GM18499 (cell line): ENCODE measurements around the gene KCTD7.
"Not testable (repeated sequence)": the region's sequence is repeated elsewhere in the genome, so short reads cannot be mapped to it uniquely, and the experiment has no call there.

ENCODE experiments used
- ATAC-seq: cut with Tn5 transposase; IDR thresholded peaks from one replicate; pipeline ENCODE4 v1.9.1; 2021; ENCODE audit warnings: moderate number of reproducible peaks; ENCODE audit not compliant: insufficient read depth, unreplicated experiment

The KCTD7 gene

DNA sequence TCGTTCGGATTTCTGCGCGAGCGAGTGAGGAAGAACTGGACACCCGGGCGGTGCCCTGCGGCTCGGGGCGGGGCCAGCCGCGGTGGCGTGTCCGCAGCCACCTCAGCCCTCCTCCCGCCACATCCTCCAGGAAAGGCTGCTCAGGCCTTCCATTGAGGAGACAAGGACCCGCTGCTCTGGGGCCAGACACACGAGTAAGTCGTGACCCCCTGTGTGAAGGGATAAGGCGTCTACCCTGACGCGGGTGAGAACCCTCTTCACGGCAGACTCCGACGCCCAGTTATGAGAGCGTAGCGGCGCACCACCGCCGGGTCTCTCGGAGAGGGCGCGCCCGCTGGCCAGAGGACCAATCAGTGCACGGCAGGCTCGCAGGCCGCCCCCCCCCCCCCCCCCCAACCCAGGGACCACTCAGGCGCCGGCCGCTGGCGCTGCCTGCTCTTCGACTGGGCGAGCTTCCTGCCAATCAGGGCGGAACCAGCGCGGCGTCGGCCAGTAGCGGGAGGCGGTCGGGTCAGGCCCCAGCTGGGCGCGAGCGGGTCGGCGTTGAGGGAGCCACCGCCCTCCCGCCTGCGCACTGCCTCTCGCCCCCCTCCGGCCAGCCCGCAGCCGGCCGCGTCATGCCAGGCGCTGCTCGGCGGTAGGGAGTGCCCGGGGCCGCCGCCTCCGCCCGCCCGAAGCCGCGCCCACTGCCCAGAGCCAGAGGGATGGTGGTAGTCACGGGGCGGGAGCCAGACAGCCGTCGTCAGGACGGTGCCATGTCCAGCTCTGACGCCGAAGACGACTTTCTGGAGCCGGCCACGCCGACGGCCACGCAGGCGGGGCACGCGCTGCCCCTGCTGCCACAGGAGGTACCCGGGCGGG lies at the start of gene KCTD7:
TSS of gene KCTD7 (plus strand) at position 521 of the 861 bp plus-strand sequence. CDS start at position 705, 184 bp downstream.
- ATAC-seq: peak; percentile 81

- not testable (repeated sequence) for ATAC-seq
Observed at GRCh38 chr7:66580380-66580779, 48.3 kb upstream of the KCTD7 start.

DNA sequence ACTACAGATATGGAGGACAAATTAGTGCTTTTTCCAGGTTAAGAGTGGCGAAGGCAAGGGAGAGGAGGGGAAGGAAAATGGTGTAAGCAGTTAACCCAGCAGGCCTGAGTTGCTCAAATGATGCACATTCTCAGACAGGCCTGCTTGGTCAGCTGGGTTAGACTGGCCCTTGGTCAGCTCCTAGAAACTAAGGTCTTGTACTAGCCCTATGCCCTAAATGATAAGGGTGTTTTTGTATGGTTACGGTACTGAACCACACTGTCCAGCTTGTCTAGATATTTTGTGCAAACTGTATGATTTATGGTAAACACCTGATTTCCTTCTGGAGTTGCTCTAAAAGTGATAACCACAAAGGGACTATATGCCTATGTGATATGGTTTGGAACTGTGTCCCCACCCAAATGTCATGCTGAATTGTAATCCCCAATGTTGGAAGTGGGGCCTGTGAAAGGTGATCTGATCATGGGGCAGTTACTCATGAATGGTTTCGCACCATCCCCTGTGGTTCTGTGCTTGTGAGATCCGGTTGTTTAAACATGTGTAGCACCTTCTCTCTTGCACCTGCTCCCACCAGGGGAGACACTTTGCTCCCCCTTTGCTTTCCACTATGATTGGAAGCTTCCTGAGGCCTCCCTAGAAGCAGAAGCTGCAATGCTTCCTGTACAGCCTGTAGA lies 45.7 kb upstream of the KCTD7 start:
- ATAC-seq: not testable (repeated sequence)

DNA sequence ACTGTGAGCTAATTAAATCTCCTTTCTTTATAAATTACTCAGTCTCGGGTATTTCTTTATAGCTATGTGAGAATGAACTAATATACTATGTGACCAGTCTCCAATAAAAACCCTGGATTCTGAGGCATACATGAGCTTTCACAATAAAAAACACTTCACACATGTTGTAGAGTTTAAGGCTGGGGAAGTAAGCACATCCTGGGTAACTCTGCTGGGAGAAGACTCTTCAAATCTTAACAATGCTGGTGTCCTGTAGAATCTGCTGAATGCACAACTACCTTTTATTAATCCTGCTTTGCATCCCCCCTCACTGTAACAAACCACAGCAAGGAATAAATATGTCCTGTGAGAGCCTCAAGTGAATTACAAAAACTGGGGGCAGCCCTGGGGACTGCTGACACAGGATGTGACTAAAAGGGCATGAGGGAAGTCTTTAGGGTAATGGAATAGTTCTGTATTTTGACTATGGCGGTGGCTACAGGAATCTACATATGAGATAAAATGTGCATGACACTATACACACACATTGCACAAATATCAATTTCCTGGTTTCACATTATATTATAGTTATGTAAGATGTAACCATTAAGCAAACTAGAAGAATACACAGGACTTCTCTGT lies 45.1 kb upstream of the KCTD7 start:
- no peak for ATAC-seq

- ATAC-seq: no peak
Observed at GRCh38 chr7:66586181-66586580, 42.5 kb upstream of the KCTD7 start.

DNA sequence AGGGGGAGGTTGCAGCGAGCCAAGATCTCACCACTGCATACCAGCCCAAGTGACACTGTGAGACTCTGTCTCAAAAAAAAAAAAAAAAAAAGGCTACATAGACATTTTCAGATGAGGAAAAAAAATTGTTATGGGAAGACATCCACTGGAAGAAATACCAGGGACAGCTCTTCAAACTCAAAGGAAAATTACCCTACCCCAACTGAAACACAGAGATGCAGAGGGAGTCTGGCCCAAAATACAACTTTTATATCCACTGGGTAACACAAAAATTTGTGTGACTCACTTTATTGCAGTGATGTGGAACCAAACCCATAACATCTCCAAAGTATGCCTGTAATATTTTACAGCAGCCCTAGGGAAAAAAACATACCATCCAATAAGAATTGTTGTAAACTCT lies 40.5 kb upstream of the KCTD7 start:
- ATAC-seq: not testable (repeated sequence)

DNA sequence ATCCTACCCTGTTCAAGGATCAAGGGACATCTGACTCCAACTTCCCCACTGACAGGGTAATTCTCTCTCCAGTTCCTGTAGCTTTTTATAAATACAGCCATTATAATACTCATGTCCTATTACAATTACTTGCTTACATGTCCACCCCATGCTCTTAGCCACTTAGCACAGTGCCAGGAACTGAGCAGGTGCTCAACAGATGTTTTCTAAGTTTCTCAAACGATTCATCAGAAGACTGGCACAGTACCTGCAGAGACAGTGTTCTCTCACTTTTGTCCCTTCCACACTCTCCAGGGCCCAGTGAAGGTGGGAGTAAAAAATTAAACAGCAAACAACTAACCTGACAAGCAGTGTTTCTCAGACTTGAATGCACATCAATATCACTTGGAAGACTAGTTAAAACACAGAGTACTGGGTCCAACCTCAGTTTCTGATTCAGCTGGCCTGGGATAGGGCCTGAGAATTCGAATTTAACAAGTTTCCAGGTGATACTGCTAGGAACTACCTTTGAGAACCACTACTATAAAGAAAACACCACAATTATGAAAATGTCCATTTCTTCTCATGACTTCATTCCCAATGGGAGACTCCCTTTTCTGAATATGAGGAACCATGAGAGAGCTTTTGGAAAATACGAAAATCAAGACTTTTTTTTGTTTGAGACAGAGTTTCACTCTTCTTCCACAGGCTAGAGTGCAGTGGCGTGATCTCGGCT lies 39.7 kb upstream of the KCTD7 start:
- not testable (repeated sequence) for ATAC-seq

DNA sequence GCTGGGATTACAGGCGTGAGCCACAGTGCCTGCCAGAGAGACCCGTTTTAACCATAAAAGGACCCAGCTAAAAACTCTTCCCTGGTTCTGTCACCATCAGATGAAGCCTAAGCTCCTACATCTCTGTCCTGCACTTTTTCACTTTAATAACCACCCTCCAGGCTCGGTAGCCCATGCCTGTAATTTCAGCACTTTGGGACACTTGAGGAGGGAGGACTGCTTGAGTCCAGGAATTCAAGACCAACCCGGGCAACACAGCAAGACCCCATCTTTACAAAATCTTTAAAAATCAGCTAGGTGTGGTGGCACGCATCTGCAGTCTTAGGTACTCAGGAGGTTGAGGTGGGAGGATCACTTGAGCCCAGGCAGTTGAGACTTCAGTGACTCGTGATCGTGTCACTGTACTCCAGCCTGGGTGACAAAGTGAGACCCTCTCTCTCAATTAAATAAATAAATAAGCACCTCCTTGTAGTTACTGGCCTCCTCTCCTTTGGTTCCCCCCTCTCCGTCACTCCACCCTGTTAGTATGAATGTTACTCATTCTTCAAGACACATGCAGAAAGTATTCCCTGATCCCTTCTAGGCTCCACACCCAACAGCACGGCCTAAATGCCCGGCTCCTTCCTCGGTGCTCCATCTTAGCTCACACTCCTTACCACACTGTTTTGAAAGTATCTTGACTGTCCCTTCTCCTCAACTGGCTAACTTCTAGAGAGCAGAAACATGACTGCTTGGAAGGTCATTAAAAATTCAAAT lies 38.2 kb upstream of the KCTD7 start:
- not testable (repeated sequence) for ATAC-seq

- ATAC-seq: not testable (repeated sequence)
Observed at GRCh38 chr7:66591058-66591798, 37.5 kb upstream of the KCTD7 start.

DNA sequence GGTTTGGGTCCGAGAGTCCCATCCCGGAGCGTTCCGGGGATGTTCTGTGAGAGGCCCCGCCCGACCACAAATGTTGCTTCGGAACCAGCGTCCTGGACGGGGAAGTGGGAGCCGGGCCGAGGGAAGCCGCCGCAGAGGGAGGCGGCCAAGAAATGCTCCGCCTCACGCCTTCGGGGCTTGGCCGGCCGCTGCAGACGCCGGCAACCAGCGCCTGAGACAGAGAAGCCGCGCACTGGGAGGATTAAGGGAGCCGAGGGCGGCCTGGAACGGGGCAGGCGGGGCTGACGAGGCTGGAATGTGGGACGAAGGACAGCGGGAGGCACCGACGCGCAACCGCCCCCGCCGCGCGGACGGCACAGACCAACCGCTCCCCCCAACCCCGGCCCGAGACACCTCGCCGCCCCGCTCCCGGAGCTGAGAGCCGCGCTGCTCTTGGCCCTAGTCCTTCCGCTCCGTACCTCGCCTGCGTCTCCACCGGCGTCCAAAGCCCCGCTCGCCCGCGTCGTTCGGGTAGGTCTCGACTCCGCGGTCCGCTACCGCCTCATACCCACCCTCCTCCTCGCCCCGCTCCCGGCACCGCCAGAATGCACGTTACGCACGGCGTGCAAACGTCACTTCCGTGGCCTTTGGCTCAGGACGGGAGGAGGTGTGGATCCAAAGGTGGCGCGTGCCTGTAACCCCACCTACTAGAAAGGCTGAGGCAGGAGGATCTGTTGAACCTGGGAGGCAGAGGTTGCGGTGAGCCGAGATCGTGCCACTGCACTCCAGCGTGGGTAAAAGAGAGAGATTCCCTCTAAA lies 36.7 kb upstream of the KCTD7 start:
- peak; percentile 88 for ATAC-seq

DNA sequence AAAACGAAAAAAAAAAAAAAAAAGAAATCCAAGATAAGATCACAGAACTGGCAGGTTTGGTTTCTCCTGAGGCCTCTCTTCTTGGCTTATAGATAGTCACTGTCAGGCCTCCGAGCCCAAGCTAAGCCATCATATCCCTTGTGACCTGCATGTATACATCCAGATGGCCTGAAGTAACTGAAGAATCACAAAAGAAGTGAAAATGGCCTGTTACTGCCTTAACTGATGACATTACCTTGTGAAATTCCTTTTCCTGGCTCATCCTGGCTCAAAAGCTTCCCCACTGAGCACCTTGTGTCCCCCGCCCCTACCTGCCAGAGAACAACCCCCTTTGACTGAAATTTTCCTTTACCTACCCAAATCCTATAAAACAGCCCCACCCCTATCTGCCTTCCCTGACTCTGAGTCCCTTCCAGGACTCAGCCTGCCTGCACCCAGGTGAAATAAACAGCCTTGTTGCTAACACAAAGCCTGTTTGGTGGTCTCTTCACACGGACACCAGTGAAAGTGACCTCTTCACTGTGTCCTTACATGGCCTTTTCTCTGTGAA lies 36.0 kb upstream of the KCTD7 start:
- not testable (repeated sequence) for ATAC-seq

DNA sequence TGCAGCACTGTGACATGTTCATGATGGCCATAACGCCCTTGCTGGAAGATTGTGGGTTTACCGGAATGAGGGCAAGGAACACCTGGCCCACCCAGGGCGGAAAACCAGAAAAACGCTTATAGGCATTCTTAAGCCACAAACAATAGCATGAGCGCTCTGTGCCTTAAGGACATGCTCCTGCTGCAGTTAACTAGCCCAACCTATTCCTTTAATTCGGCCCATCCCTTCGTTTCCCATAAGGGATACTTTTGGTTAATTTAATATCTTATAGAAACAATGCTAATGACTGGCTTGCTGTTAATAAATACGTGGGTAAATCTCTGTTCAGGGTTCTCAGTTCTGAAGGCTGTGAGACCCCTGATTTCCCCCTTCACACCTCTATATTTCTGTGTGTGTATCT lies 34.6 kb upstream of the KCTD7 start:
- ATAC-seq: not testable (repeated sequence)

DNA sequence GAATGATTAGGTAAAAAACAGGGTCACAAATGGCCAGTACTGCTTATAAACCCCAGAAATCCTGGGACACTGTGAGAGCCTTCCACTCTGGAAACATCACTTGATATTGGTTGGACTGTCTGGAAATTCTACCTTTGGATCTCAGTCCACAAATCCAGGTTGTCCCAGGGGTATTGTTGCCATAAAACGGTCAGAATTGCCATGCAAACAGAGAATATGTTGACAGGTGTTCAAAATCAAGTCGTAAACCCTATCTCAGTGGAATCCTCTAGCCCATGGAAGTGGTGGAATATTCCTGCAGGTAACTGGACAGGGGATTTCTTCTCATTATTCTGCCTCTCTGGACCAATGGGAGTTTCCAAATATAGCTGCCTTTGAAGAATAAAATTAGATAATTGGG lies 31.2 kb upstream of the KCTD7 start:
- no peak for ATAC-seq

DNA sequence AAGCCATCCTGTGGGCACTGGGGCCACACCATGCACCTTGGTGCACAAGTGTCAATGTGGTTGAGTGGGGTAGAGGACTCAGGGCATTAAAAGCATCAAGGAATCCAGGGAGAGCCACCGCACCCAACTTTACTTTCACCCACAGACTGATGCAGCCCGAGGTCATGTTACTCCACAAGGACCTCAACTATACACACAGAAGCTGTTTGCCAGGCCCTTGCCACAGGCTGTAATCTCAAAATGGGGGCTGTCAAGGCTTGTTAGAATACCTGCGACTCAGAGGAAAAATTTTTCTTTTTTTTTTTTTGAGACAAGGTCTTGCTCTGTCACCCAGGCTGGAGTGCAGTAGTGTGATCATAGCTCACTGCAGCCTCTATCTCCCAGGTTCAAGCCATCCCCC lies 26.5 kb upstream of the KCTD7 start:
- no peak for ATAC-seq

GRCh38 chr7:66604198-66604597 lies 24.5 kb upstream of the KCTD7 start:
- no peak for ATAC-seq

DNA sequence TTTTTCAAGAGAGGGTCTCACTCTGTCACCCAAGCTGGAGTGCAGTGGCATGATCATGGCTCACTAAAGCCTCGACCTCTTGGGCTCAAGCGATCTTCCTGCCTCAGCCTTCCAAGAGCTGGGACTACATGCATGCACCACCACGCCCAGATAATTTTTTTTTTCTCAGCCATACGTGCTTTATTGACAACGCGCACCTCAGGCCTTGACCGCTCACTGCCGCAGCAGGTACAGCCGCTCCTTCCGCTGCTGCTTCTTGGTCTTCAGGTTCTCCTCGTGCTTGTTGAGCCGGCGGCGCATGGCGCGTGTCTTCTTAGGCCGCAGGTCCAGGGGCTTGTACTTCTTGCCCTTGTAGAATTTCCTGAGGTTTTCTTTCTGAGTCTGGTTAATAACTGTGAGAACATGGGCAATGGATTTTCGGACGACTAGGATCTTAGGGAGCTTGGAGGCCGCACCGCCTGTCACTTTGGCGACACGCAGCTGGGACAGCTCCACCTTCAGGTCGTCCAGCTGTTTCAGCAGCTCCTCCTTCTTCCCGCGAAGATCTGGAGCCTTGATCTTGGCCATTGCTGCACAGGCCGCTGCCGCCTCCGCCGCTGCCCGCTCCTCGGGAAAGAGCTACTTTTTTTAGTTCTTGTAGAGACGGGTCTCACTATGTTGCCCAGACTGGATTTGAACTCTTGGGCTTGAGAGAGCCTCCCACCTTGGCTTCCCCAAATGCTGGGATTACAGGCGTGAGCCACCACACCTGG lies 22.0 kb upstream of the KCTD7 start:
- not testable (repeated sequence) for ATAC-seq

GRCh38 chr7:66609176-66609575 lies 19.5 kb upstream of the KCTD7 start:
- ATAC-seq: no peak
